Calu3 (cell line): Measurements from ENCODE around the gene EGFR. TPM values are rescaled to one million over a fixed set of nuclear protein-coding genes. Genes with fewer than 3 reads are reported as not detected.

Source experiments
- BruUV-seq: library from RNA; stranded (reverse); fragments of 400-500 nt; replicated peaks from 2 replicates; lab custom pipeline; 2021; lab: Mats Ljungman, UMichigan
- CTCF ChIA-PET: fragments of 300-600 bp; sonication (Branson Sonifier 250); formaldehyde crosslinking; loops from one replicate; lab custom pipeline; 2022; ENCODE audit warnings: antibody characterized with exemption; lab: Charles Lee
- DNase-seq: peaks from one replicate; pipeline ENCODE4 v3.0.0; 2022
- H3K27ac Mint-ChIP-seq: one replicate; pipeline ENCODE4 v1.8.0; 2022; ENCODE audit warnings: mixed read lengths; ENCODE audit not compliant: unreplicated experiment
- H3K27me3 Mint-ChIP-seq: one replicate; pipeline ENCODE4 v1.8.0; 2022; ENCODE audit warnings: mixed read lengths; ENCODE audit not compliant: unreplicated experiment
- H3K36me3 Mint-ChIP-seq: one replicate; pipeline ENCODE4 v1.8.0; 2022; ENCODE audit warnings: mild to moderate bottlenecking, moderate library complexity, mixed read lengths; ENCODE audit not compliant: insufficient read depth, unreplicated experiment
- H3K4me1 Mint-ChIP-seq: one replicate; pipeline ENCODE4 v1.8.0; 2022; ENCODE audit warnings: mild to moderate bottlenecking, low read depth, mixed read lengths; ENCODE audit not compliant: unreplicated experiment
- H3K4me3 Mint-ChIP-seq: one replicate; pipeline ENCODE4 v1.8.0; 2022; ENCODE audit warnings: mild to moderate bottlenecking, low read depth, moderate library complexity, mixed read lengths; ENCODE audit not compliant: unreplicated experiment
- H3K9me3 Mint-ChIP-seq: one replicate; pipeline ENCODE4 v1.8.0; 2022; ENCODE audit warnings: low read depth, mixed read lengths; ENCODE audit not compliant: unreplicated experiment
- intact Hi-C: fragments of 100-400 bp; cut with micrococcal nuclease; formaldehyde crosslinking; loops from one replicate; pipeline ENCODE4 v1.10.0; 2022; ENCODE audit not compliant: unreplicated experiment
- total RNA-seq: library from RNA; stranded (reverse); gene quantifications from 2 replicates; pipeline ENCODE4 v1.2.3, GENCODE V29; 2022
- TF ChIP-seq, protein P1 (sequence below): fragments of 200-600 bp; IDR thresholded peaks from one replicate; pipeline ENCODE4 v1.8.0; 2022; ENCODE audit warnings: antibody characterized with exemption; ENCODE audit not compliant: unreplicated experiment

The EGFR gene
- total RNA-seq, 1 experiment from 2014 or later: 87.4 TPM

DNA sequence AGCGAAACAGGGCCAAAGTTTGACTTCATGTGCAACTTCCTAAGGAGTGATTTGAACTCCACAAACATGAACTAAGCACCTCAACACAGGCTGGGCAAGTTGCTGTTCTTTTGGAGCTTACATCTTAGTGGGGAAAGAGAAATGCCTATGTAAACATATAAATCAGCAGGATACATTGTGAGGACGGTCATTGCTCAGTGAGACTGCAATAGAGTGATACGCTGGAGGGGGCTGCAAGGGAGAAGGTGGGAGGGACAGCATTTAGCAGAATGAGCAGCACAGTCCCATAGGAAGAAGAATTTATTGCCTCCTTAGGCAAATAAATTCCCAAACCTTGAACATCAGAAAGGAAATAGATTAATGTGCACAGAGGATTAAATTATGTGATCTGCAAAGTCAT is 90.0 kb downstream of the EGFR start:
- peak overlapping the region; percentile 29 for H3K4me3 Mint-ChIP-seq
- CTCF ChIA-PET: interaction anchor here (0.7 to 2.0 kb wide), 2 partner anchors 25 to 31 kb away, joined by 5 to 6 read pairs; no protein-coding TSS in a partner anchor
- intact Hi-C loops: no loop called here
- no peaks in the 10 kb centered on the region for H3K36me3 Mint-ChIP-seq
- peaks cover 58% of the 10 kb centered on the region for H3K4me1 Mint-ChIP-seq
- H3K27me3 Mint-ChIP-seq: no peaks in the 10 kb centered on the region
- no peak for DNase-seq
- peak overlapping the region; percentile 58 for H3K27ac Mint-ChIP-seq
- no peaks in the 10 kb centered on the region for H3K9me3 Mint-ChIP-seq
- BruUV-seq: no TSS peak
- TF ChIP-seq, protein P1, sequence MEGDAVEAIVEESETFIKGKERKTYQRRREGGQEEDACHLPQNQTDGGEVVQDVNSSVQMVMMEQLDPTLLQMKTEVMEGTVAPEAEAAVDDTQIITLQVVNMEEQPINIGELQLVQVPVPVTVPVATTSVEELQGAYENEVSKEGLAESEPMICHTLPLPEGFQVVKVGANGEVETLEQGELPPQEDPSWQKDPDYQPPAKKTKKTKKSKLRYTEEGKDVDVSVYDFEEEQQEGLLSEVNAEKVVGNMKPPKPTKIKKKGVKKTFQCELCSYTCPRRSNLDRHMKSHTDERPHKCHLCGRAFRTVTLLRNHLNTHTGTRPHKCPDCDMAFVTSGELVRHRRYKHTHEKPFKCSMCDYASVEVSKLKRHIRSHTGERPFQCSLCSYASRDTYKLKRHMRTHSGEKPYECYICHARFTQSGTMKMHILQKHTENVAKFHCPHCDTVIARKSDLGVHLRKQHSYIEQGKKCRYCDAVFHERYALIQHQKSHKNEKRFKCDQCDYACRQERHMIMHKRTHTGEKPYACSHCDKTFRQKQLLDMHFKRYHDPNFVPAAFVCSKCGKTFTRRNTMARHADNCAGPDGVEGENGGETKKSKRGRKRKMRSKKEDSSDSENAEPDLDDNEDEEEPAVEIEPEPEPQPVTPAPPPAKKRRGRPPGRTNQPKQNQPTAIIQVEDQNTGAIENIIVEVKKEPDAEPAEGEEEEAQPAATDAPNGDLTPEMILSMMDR: no peak

GRCh38 chr7:55109404-55110167 is 90.8 kb downstream of the EGFR start:
- Mint-ChIP-seq H3K4me3 (no peak overlapping the region), H3K27ac (peak overlapping the region; percentile 12), H3K27me3 (no peaks in the 10 kb centered on the region), H3K36me3 (no peaks in the 10 kb centered on the region), H3K4me1 (peaks cover 59% of the 10 kb centered on the region), H3K9me3 (no peaks in the 10 kb centered on the region)
- DNase-seq: no peak
- TF ChIP-seq, protein P1: no peak
- CTCF ChIA-PET: interaction anchor here (0.7 to 2.0 kb wide), 4 partner anchors 22 to 32 kb away, joined by 3 to 6 read pairs (median 4); no protein-coding TSS in a partner anchor
- intact Hi-C loops: no loop called here
- BruUV-seq: no TSS peak

DNA sequence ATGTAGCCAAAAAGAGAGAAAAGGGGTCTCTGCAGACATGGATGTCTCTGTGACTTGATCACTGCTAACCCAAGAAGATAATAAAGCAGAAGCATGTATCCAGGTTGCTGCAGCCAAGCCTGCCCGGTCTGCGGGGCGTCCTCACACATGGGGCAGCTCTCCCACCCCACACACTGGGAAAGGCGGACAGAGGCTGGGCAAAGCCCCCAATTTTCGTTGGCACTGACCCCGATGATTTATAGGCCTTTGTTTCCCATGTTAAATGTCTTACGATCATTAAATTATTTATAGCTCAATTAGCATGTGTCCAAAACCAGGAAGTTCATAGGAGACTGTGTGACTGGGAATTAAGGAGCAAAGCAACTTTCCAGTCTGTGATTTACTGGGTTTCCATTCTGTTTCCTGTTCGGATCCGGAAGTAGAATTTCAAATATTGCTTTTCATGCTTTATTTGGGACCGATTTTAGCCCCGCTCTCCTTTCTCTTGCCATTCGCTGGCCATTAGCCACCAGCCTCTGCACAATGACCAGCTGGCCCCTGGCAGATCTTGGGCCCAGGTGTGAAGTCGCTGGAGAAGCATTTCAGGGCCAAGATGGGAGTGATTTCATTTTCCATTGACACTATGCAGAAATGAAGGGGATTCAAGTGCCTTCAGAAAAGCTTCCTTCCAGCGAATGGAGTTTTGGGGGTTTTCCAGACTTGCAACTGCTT is 91.6 kb downstream of the EGFR start:
- TF ChIP-seq, protein P1: no peak
- H3K4me1 Mint-ChIP-seq: peaks cover 59% of the 10 kb centered on the region
- H3K4me3 Mint-ChIP-seq: no peak overlapping the region
- H3K36me3 Mint-ChIP-seq: no peaks in the 10 kb centered on the region
- CTCF ChIA-PET: interaction anchor here (1.0 to 2.0 kb wide), 3 partner anchors 22 to 33 kb away, joined by 3 to 6 read pairs (median 3); no protein-coding TSS in a partner anchor
- no peaks in the 10 kb centered on the region for H3K27me3 Mint-ChIP-seq
- H3K9me3 Mint-ChIP-seq: no peaks in the 10 kb centered on the region
- BruUV-seq: no TSS peak
- H3K27ac Mint-ChIP-seq: peak overlapping the region; percentile 24
- intact Hi-C loops: no loop called here
- no peak for DNase-seq

DNA sequence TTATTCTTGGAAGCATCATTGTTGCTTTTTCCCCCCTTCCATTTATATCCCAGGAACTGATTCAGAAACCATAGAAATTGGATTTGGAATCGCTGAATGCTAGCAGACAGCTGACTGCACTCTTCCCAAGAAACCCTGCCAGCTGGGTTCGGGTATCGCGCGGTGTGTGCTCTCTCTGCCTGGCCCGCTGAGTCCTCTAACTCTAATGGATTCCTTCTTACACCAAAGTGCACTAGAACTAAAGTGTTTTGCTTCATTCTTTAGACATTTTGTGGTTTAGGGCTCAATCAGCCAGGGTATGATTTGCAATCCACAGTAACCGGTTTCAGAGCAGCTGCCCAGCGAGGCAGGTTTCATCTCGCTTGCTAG is 92.2 kb downstream of the EGFR start:
- H3K4me1 Mint-ChIP-seq: peaks cover 59% of the 10 kb centered on the region
- no TSS peak for BruUV-seq
- H3K27ac Mint-ChIP-seq: no peak overlapping the region
- H3K36me3 Mint-ChIP-seq: no peaks in the 10 kb centered on the region
- intact Hi-C loops: no loop called here
- H3K27me3 Mint-ChIP-seq: no peaks in the 10 kb centered on the region
- TF ChIP-seq, protein P1: no peak
- H3K4me3 Mint-ChIP-seq: no peak overlapping the region
- no peak for DNase-seq
- no peaks in the 10 kb centered on the region for H3K9me3 Mint-ChIP-seq
- CTCF ChIA-PET: no interaction called here
